ENCODE measurements around the gene TGM1. TPM values are rescaled to one million over a fixed set of nuclear protein-coding genes. Genes with fewer than 3 reads are reported as not detected.

TGM1 gene
- total RNA-seq, 1 donor from 2014 or later, result 0.63 TPM

DNA sequence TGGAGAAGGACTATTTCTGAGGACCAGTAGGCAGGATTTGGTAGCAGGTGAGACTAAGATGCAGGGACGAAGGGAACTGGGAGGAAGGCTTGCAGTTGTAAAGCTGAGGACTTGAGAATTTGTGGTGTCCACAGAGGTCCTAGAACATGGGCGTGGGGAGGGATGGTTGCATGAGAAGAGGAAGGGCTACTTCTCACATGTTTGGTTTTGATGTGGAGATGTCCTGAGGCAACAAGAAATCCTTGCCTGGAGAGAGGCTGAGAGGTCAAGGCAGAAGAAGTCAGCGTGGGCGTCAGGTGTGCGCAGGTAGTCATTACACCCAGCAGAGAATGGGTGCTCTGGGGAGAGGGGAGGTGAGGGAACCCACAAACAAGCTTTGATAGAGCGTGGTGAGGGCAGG is 14.1 kb upstream of the TGM1 start:
- no peak for DNase-seq (ENCODE audit: low read depth)
- no peak overlapping the region for H3K4me3 ChIP-seq (ENCODE audit: low read depth, low read length)
- TF ChIP-seq, protein P1, sequence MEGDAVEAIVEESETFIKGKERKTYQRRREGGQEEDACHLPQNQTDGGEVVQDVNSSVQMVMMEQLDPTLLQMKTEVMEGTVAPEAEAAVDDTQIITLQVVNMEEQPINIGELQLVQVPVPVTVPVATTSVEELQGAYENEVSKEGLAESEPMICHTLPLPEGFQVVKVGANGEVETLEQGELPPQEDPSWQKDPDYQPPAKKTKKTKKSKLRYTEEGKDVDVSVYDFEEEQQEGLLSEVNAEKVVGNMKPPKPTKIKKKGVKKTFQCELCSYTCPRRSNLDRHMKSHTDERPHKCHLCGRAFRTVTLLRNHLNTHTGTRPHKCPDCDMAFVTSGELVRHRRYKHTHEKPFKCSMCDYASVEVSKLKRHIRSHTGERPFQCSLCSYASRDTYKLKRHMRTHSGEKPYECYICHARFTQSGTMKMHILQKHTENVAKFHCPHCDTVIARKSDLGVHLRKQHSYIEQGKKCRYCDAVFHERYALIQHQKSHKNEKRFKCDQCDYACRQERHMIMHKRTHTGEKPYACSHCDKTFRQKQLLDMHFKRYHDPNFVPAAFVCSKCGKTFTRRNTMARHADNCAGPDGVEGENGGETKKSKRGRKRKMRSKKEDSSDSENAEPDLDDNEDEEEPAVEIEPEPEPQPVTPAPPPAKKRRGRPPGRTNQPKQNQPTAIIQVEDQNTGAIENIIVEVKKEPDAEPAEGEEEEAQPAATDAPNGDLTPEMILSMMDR (conservative IDR thresholded peaks at IDR 0.05; ENCODE audit: low read depth, low read length), result no peak

DNA sequence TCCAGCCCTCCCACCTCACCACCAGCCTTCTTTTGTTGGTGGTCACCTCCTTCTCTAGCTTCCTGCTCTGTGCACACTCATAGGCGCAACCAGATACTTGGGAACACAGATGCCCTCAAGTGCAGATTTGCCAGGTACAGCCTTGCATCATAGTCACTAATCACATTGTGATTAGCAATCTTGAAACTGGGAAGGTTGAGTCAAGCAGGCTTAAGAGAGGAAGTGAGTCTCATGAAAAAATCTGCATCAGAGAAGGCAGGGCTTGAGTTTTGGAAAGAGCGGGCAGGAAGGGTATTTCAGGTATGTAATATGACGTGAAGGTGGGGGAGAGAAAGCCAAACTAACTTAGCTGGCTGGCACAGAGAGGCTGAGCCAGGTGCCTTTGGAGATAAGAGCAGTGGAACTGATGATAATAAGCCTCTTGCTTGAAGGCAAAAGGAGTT is 11.1 kb upstream of the TGM1 start:
- TF ChIP-seq, protein P1 (conservative IDR thresholded peaks at IDR 0.05; ENCODE audit: low read depth, low read length), result no peak
- no peak overlapping the region for H3K4me3 ChIP-seq (ENCODE audit: low read depth, low read length)
- DNase-seq (ENCODE audit: low read depth), result no peak

DNA sequence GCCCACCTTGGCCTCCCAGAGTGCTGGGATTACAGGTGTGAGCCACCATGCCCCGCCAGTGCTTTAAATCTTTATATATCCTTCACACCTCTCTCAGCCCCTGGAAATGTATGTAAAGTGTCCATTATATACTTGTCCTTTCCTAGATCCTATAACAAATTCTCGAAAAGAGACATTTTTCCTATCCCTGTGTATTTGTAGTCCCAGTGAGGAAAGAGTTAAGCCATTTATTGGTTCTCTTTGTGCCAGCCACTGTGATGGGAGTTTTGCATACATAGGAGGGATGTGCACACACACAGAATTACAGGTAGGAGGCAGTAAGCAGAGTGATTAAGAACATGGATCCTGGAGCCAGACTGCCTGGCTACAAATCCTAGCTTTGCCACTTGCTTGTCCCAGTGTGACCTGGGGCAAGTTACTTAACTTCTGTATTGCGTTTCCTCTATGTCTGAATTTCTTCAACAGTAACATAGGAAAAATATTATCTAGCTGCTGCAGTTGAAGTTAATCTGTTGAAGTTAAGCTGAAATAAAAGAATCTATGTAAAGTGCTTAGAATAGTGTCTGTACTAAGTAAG is 10.5 kb upstream of the TGM1 start:
- no peak for DNase-seq (ENCODE audit: low read depth)
- TF ChIP-seq, protein P1 (conservative IDR thresholded peaks at IDR 0.05; ENCODE audit: low read depth, low read length), result peak; percentile 35
- H3K4me3 ChIP-seq (ENCODE audit: low read depth, low read length), result no peak overlapping the region

DNA sequence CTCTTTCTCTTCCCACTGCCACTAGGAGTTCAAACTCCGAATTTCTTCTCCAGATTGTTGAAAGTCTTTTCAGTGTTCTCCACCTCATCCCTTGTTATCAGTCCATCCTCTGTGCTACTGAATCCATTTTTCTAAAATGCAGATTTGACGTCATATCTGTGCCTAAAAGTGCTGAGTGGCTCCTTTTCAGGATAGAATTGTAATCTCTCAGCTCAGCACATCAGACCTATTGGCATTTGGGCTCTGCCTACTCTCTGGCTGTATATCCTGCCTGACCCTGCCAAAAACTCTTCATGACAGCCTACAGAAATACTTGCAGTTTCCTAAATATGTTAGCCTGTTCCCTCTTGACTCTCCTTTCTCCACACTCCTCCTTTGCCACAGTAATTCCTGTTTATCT is 9.5 kb upstream of the TGM1 start:
- no peak for DNase-seq (ENCODE audit: low read depth)
- H3K4me3 ChIP-seq (ENCODE audit: low read depth, low read length), result no peak overlapping the region
- TF ChIP-seq, protein P1 (conservative IDR thresholded peaks at IDR 0.05; ENCODE audit: low read depth, low read length), result no peak

DNA sequence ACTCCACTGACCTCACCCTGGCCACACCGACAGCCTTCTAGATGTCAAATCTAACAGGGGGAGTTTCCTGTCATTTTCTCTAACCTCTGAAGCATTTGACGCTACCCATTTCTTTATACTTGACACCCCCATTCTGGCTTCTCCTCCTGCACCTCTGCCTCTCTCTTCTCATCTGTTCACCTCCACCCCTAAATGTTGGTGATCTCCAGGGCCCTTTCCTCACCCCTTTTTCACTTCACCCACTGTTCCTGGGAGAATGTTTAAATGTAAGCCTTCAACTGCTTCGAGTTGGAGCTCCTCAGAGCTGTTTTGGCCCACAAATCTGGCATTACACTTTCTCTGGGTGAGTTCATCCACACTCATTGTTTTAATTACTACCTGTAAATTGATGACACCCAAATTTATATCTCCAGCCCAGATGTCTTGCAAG is 8.9 kb upstream of the TGM1 start:
- TF ChIP-seq, protein P1 (conservative IDR thresholded peaks at IDR 0.05; ENCODE audit: low read depth, low read length), result no peak
- DNase-seq (ENCODE audit: low read depth), result no peak
- peak overlapping the region; percentile 89 for H3K4me3 ChIP-seq (ENCODE audit: low read depth, low read length)

DNA sequence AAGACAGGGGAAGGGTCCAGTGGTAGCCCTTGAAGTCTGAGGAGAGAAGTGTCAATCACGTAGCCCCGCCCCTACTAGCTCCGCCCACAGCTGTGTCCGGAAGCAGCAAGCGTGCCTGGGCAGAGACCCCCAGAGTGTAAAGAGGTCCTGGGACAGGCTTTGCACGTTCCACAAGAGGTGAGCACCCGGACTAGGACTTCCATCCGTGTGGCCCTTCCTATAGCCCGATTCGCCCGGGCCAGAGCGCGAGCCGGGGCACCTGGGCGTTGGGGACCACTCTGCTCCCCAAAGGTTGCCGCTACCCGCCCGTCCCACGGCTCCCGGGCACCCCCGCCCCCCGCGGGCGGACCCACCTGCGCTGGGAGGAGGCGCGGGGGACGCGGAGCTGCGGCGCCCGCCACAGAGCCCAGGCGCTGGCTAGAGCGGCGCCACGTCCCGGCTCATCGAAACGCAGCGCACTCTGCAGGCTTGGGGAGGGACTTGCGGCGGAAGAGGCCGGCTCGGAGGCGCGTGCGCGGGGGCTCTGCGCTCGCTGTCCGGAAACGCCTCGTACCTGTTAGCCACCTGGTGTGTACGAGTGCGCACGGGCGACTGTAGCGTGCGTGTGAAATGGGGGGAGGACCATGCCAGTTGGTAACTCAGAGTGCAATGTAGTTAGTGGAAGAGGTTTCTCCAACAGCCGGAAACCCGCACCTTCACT is 8.3 kb upstream of the TGM1 start, which contains the start of gene RABGGTA:
RABGGTA (minus strand) TSS at position 464 of the 700 bp plus-strand sequence. CDS start 482 bp downstream, outside the sequence.
- no peak for DNase-seq (ENCODE audit: low read depth)
- TF ChIP-seq, protein P1 (conservative IDR thresholded peaks at IDR 0.05; ENCODE audit: low read depth, low read length), result peak; percentile 57
- H3K4me3 ChIP-seq (ENCODE audit: low read depth, low read length), result peak within 1 kb of the TSS; percentile 89
